ENCODE data around the gene DCUN1D4.

DCUN1D4 gene

DNA sequence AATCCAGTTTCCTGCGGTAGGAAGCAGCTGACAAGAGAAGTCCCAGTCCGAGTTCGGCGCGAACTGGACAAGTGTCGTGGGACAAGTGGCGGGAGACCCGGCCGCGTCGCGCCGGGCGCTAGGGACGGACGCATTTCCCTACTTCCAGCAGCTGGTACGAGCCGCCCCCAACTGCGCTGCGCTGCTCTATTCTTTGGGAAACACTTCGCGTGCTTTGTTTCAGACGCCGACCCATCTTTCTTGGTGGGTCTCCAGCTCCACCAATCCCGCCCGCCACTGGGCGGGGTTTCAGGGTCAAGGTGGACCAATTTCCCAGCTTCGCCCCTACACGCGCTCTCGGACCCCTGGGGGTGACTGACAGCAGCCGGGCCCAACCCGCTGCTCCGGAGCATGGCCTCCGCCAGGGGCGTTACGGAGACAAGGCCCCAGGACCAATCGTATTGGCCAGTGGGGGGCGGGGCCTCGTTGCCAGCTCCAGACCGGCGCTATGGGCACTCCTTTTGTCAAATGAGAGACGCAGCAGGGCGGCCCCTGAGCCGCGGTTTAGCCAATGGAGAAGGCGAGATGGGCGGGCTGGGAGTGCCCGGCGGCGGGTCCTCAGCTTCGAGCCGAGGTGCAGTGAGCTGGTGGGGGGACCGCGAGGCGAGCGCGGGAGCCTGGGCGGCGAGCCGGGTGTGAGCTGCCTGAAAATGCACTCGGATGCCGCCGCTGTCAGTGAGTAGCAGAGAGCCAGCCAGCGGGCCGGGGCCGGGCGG is at the start of gene DCUN1D4:
DCUN1D4 (plus strand) TSS at position 600 of the 755 bp plus-strand sequence; CDS start at position 690, 90 bp downstream.
- peak; percentile 99 for DNase-seq

DNA sequence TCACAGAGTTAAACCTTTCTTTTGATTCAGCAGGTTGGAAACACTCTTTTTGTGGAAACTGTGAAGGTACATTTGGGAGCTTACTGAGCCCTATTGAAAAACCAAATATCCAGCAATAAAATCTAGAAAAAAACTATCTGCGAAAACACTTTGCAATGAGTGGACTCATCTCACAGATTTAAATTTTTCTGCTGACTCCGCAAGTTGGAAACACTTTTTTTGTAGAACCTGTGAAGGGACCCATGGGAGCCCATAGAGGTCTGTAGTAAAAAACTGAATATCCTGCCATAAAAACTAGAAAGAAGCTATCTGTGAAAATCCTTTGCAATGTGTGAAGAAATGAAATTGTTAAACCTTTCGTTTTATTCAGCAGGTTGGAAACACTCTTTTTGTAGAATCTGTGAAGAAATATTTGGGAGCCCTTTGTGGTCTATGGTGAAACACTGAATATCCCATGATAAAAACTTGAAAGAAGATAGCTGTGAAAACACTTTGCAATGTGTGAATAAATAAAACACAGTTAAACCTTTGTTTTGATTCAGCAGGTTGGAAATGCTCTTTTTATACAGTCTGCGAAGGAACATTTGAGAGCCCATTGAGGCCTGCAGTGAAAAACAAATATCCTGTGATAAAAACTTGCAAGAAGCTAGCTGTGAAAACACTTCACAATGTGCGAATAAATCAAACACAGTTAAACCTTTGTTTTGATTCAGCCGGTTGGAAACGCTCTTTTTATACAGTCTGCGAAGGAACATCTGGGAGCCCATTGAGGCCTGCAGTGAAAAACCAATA is 22.3 kb upstream of the DCUN1D4 start:
- DNase-seq, result no peak

DNA sequence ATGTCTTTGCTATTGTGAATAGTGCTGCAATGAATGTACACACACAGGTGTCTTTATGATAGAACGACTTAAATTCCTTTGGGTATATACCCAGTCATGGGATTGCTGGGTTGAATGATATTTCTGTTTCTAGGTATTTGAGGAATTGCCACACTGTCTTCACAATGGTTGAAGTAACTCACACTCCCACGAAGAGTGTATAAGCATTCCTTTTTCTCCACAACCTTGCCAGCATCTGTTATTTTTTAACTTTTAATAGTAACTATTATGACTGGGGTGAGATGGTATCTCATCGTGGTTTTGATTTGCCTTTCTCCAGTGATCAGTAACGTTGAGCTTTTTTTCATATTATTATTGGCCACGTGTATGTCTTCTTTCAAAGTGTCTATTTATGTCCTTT is 17.6 kb upstream of the DCUN1D4 start:
- no peak for DNase-seq

DNA sequence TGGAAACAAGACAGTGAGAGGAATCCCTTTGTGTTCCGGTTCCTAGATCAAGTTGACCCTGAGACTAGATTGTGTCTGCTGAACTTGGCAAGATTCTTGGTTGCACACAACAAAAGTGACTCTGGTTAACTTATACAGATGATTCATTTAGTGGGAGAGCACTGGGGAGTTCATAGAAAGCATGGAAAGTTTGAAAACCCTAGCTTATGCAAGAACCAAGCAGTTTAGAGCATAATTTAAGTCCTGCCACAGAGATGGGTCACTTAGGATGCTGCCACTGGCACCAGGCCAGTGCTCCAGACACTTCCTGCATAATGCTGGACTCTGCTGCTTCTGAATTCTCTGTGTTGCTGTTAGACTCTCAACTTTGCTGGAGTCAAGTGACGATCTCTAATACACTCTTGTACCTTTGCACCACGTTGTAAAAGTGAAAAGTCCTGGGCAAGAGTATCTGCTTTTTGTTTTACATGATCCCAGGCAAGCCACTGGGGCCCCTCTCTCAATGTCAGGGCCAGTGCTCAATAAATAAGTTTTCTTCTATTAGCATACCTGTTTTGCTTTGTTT is 12.7 kb upstream of the DCUN1D4 start:
- no peak for DNase-seq

DNA sequence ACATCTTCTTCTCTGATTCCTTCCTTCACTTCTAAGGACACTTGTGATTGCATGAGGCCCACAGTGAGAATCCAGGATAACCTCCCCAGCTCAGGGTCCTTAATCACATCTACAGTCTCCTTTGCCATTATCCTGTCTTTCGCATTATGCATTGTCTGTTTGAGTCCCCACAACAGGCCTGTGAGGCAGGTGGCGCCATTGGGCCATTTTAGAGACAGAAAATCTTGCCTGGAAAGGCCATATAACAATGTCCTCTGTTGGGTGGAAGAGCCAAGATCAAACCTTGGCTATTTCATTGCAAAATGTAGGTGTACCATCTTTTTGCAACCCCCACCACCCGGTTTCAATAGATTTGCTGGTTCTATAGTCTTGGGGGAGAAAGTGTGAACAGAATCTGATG is 11.8 kb upstream of the DCUN1D4 start:
- peak; percentile 67 to 71 for DNase-seq

DNA sequence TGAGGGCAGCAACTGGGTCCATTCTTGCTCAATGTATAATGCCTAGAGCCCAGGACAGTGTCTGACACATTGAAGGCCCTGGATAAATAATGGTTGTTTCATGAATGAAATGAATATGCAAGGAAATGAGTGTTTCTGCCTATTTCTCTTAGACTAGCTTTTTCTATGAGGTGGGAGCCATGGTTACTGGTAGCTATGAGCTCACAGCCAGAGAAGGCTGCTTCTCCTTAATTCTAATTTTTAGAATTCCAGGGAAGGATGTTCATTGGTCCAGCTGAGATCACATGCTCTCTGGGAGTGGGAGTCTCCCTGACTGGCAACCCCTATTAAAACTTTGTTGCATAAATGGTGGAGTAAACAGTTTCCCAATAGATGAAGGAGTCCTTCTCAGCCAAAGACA is 9.7 kb upstream of the DCUN1D4 start:
- no peak for DNase-seq

DNA sequence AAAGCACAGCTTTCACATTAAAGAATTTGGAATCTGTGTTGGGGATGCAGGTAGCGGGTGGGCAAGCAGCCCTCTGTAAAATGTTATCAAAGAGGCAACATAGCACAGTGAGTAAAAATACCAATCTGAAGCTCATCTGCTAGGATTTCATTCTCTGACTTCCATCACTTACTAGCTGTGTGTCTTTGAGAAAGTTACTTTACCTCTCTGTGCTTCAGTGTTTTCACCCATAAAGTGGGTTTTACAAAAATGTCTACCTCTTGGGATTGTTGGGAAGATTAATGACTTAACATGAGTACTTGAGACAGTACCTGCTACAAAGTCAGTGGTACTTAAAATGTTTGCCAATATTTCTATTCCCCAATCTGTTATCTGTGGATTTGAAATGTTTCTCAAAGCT is 7.9 kb upstream of the DCUN1D4 start:
- no peak for DNase-seq

DNA sequence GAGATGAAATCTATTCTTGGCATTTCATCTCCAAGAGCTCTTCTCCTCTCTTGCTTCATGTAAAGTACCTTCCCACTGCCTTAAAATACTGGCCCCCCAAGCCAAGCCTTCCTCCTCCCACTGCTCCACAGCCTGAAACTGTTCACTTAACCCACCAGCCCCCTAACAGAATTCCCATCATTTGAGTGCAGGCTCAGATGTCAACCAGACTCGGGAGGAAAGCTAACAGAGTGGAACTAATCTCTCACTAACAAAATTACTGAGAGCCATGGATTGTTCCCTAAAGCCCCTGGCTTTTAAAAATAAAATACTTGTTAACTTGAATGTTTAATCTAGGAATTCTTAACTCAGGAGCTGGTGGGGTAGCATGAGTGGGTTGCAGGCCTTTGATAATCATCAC is 7.1 kb upstream of the DCUN1D4 start:
- no peak for DNase-seq

DNA sequence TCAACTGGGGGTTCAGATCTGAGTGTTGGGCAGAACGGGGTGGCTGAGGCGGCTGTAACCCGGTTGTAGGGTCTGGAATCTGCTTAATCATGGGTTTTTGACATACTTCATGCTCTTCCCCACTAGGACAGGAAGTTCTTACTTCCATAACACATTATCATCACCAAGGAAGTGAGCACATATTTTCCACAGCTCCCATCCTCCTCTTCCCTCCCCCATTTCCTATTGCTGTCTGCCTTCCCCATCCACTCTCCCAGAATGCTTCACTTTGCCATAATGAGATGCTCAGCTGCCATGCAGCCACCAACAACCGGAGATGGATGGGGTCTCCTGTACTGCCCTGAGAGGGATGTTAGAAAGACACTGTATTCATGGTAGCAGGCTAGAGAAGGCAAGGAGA is 6.4 kb upstream of the DCUN1D4 start:
- DNase-seq, result no peak

DNA sequence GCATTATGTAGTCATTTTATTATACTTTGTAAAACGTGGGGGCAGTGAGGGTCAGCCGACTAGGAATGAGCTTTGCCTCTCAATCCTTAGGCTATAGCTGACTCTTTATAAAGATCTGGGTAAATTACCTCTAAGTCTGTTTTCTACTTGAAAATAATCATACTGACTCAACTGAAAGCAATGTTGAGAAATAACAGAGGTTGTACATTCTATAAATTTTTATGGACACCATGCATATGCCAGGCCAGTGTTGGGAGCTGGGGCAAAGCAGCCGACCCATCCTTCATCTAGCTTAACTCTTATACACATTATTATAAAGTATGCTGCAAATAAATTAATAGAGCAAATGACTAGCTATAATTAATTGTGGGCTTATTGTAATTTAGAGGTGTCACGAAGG is 2.2 kb upstream of the DCUN1D4 start:
- no peak for DNase-seq

DNA sequence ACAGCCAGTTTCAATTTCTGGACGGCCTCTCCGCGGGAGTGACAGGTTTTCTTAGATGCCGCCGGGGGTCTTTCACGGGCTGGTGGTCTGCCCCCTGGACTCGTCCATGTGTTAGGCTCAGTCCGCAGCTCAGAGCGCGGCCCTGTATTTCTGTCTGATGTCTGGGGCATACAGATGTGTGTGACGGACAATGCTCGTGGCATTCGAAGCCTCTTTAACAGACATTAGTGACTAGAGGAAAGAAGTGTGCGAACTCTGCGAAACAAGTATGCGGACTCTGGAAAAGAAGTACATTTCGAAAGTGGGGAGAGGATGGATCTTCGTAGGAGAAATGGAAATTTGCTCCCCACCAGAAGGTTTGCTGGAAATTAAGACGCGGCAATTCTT is 793 bp upstream of the DCUN1D4 start:
- peak in 1 of 2 donors; percentile 7 for DNase-seq

DNA sequence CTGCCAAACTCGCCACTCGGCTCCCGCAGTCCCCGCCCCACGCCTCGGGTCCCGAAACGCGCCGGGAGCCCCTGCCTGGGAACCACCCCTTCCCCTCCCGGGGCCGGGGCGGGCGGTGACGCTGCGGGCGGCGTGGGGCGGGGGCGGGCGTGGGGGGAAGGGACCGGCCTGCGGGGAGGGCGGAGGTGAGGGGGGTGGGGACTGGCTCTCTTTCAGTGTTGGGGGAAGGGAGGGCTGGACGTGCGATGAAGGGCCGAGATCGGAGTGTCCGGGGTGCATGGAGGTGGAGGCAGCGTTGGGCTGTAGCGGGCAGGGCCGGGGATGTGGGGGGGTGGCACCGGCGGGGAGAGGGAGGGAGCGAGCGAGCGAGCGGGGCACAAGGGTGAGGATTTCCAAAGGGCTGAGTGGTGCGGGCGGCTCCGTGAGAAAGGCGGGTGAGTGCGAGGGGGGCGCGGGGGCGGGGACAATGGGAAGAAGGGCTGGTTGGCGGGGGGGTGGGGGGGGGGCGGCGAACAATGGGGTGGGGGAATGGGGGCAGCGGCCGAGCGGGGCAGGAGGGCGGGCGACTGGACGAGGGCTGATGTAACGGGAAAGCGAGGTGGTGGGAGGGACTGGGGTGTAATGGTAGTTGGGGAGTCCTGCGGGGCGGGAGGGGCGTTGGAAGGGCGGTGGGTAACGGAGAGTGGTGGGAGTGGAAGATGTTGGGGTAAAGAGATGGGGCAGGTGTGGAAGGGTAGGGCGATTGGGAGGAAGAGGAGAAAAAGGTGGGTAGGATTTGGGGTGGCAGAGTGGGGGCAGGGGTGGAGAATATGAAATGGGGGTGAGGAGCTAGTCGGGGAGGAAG is 578 bp downstream of the DCUN1D4 start:
- DNase-seq, result peak; percentile 66 to 77

DNA sequence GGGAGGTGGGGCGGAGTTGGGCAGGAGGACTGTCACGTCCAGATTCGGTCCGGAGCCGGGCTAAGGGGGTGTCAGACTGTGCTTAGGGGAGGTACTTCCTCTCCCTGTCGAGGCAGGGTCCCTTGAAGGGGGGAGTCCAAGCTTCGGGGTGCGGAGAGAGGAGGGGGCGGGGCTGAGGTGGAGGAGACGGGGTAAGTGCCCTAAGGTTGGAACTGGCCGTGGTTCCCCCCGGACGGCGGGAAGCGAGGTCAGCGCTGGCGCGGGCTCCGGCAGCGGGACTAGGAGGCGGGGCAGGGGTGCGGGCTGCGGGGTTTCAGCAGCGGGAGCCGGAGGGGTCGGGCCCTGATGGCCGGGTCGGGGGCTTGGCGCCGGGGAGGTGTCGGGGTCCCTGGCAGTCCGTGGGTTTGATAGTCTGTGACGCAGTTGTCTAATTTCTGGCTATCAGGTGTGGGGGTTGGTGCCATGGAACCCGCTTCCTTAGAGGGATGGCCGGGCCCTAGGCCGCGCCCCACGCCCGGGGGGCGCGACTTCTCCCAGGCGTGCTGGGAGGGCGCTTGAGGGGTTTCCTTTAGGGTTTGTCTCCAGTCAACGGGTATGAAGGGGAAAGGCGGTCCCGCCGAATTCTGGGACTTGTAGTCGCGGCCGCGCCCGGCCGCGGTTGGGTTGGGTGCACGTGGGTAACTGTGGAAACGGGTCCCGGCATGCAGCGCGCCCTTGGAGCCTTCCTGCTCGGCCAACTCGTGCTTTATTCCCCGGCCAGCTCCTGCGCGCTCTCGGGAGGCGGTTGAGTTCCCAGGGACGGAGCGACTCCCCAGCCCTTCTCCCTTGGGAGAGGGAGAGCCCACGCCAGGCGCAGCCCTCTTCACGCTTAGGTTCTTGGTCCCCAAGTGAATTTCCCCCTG is 1.5 kb downstream of the DCUN1D4 start:
- DNase-seq, result peak; percentile 84 to 86

DNA sequence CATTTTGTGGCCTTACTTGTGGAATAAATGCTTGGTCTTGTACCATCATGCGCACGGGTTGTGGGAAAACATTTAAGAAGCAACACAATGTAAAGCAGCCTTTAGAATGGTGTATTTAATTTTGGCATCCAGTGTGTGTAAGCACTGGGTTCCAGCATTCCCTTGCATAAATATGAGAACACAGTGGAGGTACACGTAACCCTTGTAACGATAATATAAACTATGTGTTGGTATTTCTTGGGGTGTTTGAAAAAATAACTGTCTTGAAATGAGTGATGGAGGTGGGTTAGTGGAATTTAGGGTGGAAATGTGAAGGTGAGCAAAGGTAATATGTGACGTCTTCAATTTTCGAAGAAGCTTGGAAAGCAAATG is 2.1 kb downstream of the DCUN1D4 start:
- DNase-seq, result no peak

DNA sequence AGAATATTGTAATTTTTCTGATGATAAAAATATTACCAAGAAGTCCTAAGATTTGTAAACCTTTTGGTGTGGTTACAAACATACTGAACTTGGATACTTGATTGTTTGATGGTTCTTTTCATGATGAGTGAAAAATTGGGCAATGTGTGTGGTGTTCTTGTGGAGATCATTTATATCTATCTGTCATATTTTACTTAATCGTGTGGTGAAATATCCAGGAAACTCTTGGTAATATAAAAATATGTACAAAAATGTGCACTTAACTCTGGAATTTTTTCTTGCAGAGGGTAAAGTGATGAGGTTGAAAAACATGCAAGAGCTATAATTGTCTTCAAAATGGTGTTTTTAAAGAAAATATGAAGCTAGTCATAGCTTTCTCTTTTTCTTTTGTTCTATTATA is 2.8 kb downstream of the DCUN1D4 start:
- no peak for DNase-seq

DNA sequence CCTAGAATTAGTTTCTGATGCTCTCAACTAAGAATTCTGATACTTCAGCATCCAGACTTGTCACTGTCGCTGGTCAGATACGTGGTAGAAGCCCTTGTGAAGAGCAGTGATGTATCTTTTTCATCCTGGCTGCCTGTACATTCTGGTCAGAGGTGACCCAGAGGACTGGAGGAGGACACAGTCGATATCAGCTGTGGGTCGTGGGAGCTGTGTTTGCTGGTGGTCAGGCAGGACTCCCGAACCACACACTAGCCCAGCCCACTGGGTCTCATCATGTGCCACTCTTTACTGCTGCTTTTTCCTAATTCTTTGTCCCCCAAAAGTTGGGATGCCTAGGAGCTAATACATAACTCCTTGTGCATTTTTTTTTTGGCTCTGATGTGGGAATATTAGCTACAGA is 6.5 kb downstream of the DCUN1D4 start:
- DNase-seq, result no peak

DNA sequence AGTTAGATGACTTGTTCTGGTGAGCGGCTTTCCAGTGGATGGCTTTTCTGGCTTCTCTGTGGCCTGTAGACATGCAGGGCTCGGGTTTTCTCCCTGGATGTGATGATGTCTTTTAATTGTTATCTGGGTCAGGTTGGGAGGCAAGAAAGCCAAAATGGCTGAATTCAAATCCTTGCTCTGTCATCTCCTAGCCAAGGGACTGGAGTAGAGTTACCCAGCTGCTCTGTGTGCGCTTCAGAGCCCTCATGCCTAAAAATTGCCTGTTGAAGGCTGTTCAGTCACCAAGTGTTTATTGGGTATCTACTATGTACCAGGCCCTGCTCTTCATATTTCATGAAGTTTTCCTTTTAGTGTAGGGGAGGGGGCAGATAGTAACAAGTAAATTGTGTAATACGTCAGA is 7.3 kb downstream of the DCUN1D4 start:
- DNase-seq, result no peak

DNA sequence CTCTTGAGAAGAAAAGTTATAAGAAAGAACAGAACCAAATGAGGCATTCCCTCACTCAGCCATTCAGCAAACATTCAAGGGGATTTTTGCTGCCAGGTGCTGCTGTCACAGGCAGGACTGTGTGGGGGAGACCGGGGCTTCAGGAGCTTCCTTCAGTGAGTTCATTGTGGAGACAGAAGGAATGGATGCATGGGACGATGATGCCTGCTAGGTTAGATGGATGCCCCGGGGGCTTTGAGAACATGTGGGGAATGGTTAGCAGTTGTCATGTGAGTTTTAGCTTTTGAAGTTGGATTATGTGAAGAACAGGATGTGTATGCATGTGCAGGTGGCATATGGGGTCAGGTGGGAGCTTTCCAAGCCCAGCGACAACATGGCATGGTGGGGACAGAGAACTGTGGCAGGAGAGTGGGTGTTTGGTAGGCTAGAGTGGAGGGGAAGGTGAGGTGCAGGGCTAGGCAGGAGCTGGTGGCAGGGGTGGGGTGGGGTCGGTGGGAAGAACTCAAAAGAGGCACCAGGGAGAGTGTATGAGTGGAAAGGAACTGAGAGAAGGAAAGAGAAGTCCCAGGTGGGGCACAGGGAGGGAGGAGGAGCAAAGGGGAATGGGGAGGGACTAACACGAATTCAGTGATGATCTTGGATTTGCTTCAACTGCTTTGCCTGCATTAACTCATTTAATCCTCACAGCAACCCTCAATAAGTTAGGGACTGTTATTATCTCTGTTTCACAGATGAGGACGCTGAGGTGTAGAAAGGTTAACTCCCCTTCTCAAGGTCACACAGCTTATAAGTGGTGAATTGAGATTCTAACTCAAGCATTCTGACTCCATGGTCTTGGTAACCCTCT is 8.4 kb downstream of the DCUN1D4 start:
- no peak for DNase-seq

DNA sequence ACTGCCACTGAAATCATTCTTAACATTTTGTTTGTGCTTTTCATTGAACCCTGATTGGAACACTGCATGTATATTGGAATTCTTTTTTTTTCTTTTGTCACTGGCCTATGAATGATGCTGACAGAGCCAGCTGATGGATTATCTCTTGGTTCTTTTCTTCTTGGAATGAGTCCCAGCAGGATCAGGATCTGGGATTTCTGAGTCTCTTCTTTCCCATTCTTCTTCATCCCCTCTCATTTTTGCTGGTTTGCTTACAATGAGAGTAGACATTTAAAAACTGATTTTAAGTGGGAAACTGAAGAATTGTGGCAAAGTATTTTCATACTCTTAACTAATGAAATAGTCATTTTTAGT is 9.0 kb downstream of the DCUN1D4 start:
- no peak for DNase-seq

DNA sequence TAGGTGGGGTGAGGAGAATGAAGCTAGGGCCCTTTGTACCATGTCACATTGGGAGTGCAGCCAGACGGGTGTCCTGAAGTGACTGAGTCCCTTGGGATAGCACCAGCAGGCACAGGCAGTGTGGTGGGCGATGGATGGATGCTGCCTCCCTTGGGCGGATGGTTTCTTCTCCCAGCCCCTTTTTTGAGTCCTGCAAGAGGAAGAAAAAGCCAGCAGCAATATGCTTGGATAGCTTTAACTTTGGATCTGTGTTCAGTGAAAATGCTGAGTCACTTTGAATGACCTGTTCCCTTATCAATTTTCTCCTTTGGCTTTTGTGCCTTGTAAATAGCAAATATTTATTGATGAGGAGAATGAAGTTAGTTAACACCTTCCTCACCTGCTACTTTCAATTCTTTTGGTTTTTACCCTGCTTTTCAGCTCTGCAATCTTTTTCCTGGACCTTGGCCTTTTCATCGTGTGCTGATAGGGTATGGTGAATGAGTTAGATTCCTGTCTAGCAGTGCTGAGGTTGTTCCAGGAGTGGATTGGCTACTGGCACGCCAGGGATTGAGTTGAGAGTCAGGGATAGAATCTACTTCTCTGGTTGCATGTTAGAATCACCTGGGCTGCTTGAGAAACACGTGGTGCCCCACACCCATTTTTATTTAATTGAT is 10.2 kb downstream of the DCUN1D4 start:
- DNase-seq, result no peak

DNA sequence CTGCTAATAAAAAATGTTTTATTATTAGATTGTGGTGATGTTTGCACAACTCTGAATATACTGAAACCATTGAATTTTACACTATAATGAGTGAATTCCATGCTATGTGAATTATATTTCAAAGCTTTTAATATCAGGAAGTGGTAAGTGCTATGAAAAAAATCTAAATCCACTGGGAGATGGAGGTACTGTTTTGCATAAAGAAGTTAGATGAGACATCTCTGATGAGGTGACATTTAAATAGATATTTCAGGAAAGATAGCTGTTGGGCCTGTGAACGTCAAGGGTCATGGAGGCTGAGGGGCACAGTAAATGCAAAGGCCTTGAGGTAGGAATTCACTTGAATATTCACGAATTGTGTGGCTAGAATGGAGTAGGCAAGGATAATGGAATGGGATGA is 12.3 kb downstream of the DCUN1D4 start:
- DNase-seq, result no peak
